BLaER1 (cell line): Measurements from ENCODE around the gene RAB44.
"Not testable (repeated sequence)": the region's sequence is repeated elsewhere in the genome, so short reads cannot be mapped to it uniquely, and the experiment has no call there.

Experiments used
- H3K27ac ChIP-seq: shearing (Covaris generic); formaldehyde crosslinking; 2 replicates; pipeline ENCODE4 v1.8.1; 2022
- H3K27me3 ChIP-seq: shearing (Covaris generic); formaldehyde crosslinking; 2 replicates; pipeline ENCODE4 v1.8.1; 2022
- H3K36me3 ChIP-seq: shearing (Covaris generic); formaldehyde crosslinking; 2 replicates; pipeline ENCODE4 v1.8.1; 2022
- H3K4me1 ChIP-seq: shearing (Covaris generic); formaldehyde crosslinking; 2 replicates; pipeline ENCODE4 v1.8.1; 2022
- H3K4me2 ChIP-seq: shearing (Covaris generic); formaldehyde crosslinking; 2 replicates; pipeline ENCODE4 v1.8.1; 2022
- H3K4me3 ChIP-seq: shearing (Covaris generic); formaldehyde crosslinking; 2 replicates; pipeline ENCODE4 v1.8.1; 2022
- H3K9ac ChIP-seq: shearing (Covaris generic); formaldehyde crosslinking; 2 replicates; pipeline ENCODE4 v1.8.1; 2022
- H3K9me3 ChIP-seq: shearing (Covaris generic); formaldehyde crosslinking; 2 replicates; pipeline ENCODE4 v1.8.1; 2022
- H4K20me1 ChIP-seq: shearing (Covaris generic); formaldehyde crosslinking; 2 replicates; pipeline ENCODE4 v1.8.1; 2022
- Cebpa-rat ChIP-seq: shearing (Covaris generic); IDR thresholded peaks from 2 replicates; pipeline ENCODE4 v1.8.1; 2022

The RAB44 gene

DNA sequence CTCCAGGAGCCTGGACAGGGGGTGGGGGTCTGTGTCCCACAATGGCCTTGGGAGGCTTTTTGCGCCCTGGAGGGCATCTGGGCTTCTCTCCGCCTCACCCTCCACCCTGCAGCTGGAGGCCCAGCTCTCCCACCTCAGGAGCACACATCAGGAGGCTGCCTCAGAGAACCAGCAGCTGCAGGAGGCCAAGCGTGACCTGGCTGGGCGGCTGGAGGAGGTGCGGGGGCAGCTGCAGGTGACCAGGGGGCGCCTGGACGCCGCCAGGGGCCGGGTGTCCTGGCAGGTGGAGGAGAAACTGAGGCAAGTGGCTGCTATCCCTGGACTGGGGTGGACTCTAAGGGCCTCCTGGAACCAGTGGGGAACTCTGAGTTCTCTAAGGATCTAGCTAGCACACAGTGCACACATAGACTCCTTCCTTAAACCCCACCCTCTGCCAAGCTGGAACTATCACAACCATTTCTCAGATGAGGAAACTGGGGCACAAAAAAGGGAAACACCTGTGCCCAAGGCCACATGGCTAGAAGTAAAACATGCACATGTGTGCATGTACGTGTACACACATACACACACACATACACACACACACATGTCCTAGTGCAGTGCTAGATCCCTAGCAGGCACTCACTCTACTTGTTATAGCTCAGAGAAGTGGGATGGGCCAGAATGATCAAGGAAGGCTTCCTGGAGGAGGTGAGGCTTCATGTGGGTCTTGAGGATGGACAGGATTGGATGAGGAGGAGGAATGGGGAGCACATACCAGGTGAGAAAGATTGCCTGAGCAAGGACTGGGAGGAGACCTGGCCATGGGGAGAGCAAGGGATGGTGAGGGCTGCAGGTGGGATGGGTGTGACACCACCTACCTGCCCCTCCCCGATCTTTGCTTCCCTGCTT, 22.9 kb downstream of the RAB44 start:
- Histone ChIP-seq H3K27ac (peak overlapping the region; percentile 80), H3K4me3 (no peak overlapping the region), H3K4me2 (peak overlapping the region; percentile 74), H3K9me3 (no peaks in the 10 kb centered on the region), H4K20me1 (no peaks in the 10 kb centered on the region), H3K4me1 (peaks cover 82% of the 10 kb centered on the region), H3K27me3 (no peaks in the 10 kb centered on the region), H3K36me3 (no peaks in the 10 kb centered on the region), H3K9ac (peak overlapping the region; percentile 55; the same call in 1 of the 2 replicates)
- TF ChIP-seq Cebpa-rat: no peak

DNA sequence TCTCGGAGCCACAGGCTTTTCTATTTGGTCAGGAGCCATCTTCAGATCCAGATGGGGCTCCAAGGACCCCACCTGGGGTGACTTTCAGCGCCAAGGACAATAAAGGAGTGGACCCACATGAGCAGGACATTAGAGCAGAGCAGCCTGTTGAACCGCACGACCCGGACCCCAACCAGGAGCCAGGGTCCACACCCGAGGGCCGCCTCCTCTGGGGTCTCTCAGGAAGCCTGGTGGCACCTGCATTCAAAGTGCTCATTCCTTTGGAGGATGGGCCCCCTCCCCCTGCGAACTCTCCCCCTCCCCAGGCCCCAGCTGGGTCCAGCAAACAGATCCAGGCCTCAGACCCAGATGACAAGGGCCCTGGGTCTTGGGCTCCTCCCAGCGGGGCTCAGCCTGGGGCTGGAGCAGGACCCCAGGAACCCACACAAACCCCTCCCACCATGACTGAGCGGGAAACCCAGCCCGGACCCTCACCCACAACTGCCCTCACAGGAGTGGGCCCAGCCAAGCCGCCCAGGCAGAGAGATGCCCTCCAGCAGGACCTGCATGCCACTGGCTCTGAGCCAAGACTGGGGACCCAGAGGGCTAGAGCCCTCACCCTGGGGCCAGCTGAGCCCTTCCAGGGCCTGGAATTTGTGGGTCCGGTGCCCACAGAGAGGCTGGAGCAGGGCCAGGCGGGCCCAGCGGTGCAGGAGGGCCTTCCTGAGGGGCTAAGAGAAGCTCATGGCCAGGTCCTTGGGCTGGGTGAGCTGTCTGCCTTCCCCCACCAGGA, 23.9 kb downstream of the RAB44 start:
- Histone ChIP-seq H3K27me3 (no peaks in the 10 kb centered on the region), H3K27ac (peak overlapping the region; percentile 80), H3K4me1 (peaks cover 92% of the 10 kb centered on the region), H3K9ac (peak overlapping the region; percentile 24), H3K9me3 (no peaks in the 10 kb centered on the region), H3K36me3 (no peaks in the 10 kb centered on the region), H3K4me3 (no peak overlapping the region), H3K4me2 (peak overlapping the region; percentile 74), H4K20me1 (no peaks in the 10 kb centered on the region)
- TF ChIP-seq Cebpa-rat: no peak

DNA sequence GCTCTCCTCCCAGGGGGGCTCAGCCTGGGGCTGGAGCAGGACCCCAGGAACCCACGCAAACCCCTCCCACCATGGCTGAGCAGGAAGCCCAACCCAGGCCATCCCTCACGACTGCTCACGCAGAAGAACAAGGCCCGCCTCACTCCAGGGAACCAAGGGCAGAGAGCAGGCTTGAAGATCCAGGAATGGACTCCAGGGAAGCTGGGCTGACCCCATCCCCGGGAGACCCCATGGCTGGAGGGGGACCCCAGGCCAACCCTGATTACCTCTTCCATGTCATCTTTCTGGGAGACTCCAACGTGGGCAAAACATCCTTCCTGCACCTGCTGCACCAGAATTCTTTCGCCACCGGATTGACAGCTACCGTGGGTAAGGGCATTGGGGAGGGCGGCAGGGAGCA, 24.7 kb downstream of the RAB44 start:
- H3K27me3 ChIP-seq: no peaks in the 10 kb centered on the region
- H3K4me2 ChIP-seq: peak overlapping the region; percentile 74
- H3K27ac ChIP-seq: peak overlapping the region; percentile 80
- H3K4me3 ChIP-seq: no peak overlapping the region
- H3K4me1 ChIP-seq: peaks cover 95% of the 10 kb centered on the region
- peak overlapping the region; percentile 24; the same call in 1 of the 2 replicates for H3K9ac ChIP-seq
- H3K9me3 ChIP-seq: no peaks in the 10 kb centered on the region
- TF ChIP-seq Cebpa-rat: no peak
- no peaks in the 10 kb centered on the region for H3K36me3 ChIP-seq
- no peaks in the 10 kb centered on the region for H4K20me1 ChIP-seq

DNA sequence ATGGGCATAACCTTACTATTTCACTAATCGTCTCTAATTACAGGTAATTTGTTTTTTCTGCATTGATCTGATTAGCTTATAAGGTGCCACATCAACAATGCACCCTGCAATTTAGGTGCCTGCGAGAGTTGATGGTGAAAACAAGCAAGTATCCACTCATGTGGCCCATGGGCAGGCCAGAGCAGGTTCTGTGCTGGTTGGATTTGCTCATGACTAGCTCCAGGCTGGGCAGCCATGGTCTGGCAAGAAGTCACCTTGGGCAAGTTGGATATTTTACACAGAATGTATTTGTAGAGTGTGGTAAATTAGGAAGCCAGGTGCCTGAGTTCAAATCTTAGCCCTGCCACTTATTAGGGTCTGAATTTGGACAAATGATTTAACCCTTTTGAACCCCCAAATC, 25.3 kb downstream of the RAB44 start:
- Histone ChIP-seq H3K9me3 (no peaks in the 10 kb centered on the region), H3K4me3 (no peak overlapping the region), H3K4me2 (peak overlapping the region; percentile 74; the same call in 1 of the 2 replicates), H3K27ac (0 out of 2 replicates have a peak overlapping the region, but pooled peaks have one; percentile 80), H3K9ac (no peak overlapping the region), H3K36me3 (no peaks in the 10 kb centered on the region), H3K27me3 (no peaks in the 10 kb centered on the region), H3K4me1 (peaks cover 95% of the 10 kb centered on the region), H4K20me1 (no peaks in the 10 kb centered on the region)
- no peak for TF ChIP-seq Cebpa-rat

DNA sequence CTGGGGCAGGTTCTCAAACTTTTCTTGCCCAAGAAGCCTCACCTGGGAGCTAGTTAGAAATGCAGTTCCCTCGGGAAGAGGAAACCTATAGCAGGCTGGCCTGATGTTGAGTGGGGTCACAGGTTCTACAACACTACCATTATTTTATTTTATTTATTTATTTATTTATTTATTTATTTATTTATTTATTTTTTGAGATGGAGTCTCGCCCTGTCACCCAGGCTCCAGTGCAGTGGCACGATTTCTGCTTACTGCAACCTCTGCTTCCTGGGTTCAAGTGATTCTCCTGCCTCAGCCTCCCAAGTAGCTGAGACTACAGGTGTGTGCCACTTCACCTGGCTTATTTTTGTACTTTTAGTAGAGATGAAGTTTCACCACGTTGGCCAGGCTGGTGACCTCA, 26.4 kb downstream of the RAB44 start:
- not testable (repeated sequence) for H3K4me3 ChIP-seq, H4K20me1 ChIP-seq, H3K9ac ChIP-seq, H3K27me3 ChIP-seq, H3K9me3 ChIP-seq, H3K27ac ChIP-seq, H3K36me3 ChIP-seq
- Histone ChIP-seq H3K4me2 (peak overlapping the region; percentile 57; the same call in 1 of the 2 replicates), H3K4me1 (peaks cover 95% of the 10 kb centered on the region)

DNA sequence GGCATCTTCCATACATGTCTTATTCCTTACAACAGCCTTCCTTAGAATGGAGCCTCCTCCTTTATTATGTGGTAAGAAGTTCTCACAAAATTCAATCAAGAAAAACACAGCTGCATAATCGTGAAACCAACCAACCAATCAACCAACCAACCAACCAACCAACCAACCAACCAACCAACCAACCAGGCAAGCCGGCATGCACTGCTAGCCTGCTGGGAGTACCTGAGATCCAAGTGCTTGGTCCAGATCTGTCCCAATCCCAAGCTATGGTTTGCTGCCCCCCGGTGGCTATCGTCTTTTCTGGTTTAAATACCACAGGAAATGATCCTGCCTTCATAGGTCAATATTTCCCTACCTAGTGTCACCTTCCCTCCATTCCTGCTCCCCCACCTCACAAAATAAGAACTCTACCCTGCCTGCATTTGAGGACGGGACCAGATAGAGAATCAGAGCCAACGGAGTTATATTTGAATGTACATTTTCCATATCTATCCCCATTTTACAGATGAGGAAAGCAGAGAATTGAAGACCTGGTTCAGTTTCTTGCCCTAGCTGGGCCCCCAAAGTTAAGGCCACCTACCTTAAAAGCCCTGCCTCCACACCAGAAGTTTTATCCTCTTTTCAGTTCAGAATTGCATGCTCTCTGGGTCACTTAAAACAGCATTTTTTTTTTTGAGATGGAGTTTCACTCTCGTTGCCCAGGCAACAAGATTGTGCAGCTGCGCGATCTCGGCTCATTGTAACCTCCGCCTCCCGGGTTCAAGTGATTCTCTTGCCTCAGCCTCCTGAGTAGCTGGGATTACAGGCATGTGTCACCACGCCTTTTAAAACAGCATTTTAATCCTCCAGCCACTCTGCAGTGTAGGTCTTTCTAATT, 27.1 kb downstream of the RAB44 start:
- H3K9me3 ChIP-seq: no peaks in the 10 kb centered on the region
- TF ChIP-seq Cebpa-rat: no peak
- H3K4me2 ChIP-seq: peak overlapping the region; percentile 57
- H3K27ac ChIP-seq: no peak overlapping the region
- H3K4me1 ChIP-seq: peaks cover 95% of the 10 kb centered on the region
- H3K27me3 ChIP-seq: no peaks in the 10 kb centered on the region
- no peak overlapping the region for H3K4me3 ChIP-seq
- no peaks in the 10 kb centered on the region for H4K20me1 ChIP-seq
- H3K36me3 ChIP-seq: no peaks in the 10 kb centered on the region
- H3K9ac ChIP-seq: no peak overlapping the region

DNA sequence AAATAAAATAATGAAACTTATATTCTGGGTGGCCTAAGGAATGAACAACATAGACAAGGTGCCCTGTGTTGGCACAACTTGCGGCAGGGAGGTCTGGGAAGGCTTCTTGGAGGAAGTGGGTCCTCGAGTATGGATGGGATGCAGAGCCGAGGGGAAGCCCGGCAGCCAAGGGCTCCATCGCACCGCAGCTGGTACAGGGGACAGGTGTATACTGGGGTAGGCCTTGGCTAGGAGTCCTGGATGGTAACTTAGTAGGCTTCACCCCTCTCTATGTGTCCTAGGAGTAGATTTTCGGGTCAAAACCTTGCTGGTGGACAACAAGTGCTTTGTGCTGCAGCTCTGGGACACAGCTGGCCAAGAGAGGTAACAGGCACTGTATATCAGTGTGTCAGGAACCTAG, 28.0 kb downstream of the RAB44 start:
- Histone ChIP-seq H3K27ac (no peak overlapping the region), H3K4me2 (peak overlapping the region; percentile 57)

DNA sequence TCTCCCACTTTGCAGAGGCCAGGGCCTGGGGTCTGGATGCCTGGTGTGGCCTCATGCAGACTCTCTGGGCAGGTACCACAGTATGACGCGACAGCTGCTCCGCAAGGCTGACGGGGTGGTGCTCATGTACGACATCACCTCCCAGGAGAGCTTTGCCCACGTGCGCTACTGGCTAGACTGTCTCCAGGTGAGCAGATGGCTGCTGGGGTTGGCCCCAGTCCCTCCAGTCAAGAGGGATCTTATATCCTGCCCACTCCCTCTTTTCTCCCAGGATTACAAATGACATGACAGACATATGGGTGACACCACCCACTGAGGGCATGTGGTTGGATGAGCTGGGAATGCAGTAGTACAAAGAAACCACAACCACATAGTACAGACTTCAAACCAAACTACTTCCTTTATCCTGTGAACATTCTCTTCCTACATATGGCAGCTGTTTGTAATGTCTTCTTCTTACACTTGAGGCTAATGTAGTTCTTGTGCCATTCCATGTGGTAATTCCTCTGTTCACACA, 29.9 kb downstream of the RAB44 start:
- Histone ChIP-seq H3K36me3 (no peaks in the 10 kb centered on the region), H3K27me3 (no peaks in the 10 kb centered on the region), H3K4me1 (peaks cover 71% of the 10 kb centered on the region), H3K27ac (no peak overlapping the region), H3K4me3 (no peak overlapping the region), H3K9me3 (no peaks in the 10 kb centered on the region), H4K20me1 (no peaks in the 10 kb centered on the region), H3K9ac (no peak overlapping the region), H3K4me2 (peak overlapping the region; percentile 72)
- no peak for TF ChIP-seq Cebpa-rat

More for the DNA sequence above, 28.0 kb downstream of the RAB44 start:
- Histone ChIP-seq H3K4me3 (no peak overlapping the region), H3K4me1 (peaks cover 91% of the 10 kb centered on the region), H3K9me3 (no peaks in the 10 kb centered on the region), H3K36me3 (no peaks in the 10 kb centered on the region), H3K27me3 (no peaks in the 10 kb centered on the region), H4K20me1 (no peaks in the 10 kb centered on the region), H3K9ac (no peak overlapping the region)
- TF ChIP-seq Cebpa-rat: no peak
